HG02642 (cell line): ENCODE data around the gene EEF1AKMT4.

Source experiments
- ATAC-seq: cut with Tn5 transposase; IDR thresholded peaks from one replicate; pipeline ENCODE4 v1.9.1; 2021; ENCODE audit warnings: mild to moderate bottlenecking; ENCODE audit not compliant: unreplicated experiment, poor library complexity

The EEF1AKMT4 gene

DNA sequence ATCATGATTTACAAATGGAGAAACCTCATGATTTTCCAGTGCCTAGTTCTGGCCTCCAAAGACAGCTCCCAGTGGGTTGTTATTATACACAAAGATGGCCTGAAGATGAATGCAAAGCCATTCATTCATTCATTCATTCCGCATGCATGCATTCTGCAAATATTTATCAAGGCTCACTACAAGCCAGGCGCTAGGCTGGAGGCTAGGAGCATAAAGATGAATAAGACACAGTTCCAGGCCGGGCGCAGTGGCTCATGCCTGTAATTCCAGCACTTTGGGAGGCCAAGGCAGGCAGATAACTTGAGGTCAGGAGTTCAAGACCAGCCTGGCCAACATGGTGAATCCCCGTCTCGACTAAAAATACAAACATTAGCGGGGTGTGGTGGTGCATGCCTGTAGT, 47.1 kb downstream of the EEF1AKMT4 start:
- no peak for ATAC-seq

DNA sequence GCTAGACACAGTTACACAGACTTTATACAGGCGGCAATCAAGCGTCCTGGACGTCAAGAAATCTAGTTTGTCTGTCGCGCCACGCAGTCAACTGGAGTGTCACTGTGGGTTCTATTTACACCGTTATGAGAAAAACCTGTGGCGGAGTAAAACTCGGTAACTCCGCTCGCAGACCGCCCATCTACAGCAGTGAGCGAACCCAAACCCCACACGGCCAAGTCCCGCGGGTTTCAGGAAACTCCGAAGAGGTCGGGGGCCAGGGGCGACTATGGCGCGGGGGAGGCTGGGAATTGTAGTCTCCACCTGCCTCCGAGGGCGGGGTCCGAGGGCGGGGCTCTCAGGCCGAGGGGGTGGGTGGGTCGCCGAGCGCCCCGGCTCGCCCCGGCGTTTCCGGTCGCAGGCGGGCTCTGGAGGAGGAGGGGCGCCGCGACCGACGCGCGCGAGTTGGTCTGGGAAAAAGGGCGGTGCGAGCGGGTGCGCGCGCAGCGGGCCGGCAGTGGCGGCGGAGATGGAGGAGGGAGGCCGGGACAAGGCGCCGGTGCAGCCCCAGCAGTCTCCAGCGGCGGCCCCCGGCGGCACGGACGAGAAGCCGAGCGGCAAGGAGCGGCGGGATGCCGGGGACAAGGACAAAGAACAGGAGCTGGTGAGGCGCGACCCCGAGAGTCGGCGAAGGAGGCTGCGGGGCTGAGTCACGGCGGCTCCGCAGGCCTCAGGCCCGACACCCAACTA, 49.5 kb downstream of the EEF1AKMT4 start, which contains the start of gene PSMD2:
TSS of gene PSMD2 (plus strand) at position 483 of the 729 bp plus-strand sequence. CDS start at position 509, 26 bp downstream.
- ATAC-seq, result peak; percentile 93

DNA sequence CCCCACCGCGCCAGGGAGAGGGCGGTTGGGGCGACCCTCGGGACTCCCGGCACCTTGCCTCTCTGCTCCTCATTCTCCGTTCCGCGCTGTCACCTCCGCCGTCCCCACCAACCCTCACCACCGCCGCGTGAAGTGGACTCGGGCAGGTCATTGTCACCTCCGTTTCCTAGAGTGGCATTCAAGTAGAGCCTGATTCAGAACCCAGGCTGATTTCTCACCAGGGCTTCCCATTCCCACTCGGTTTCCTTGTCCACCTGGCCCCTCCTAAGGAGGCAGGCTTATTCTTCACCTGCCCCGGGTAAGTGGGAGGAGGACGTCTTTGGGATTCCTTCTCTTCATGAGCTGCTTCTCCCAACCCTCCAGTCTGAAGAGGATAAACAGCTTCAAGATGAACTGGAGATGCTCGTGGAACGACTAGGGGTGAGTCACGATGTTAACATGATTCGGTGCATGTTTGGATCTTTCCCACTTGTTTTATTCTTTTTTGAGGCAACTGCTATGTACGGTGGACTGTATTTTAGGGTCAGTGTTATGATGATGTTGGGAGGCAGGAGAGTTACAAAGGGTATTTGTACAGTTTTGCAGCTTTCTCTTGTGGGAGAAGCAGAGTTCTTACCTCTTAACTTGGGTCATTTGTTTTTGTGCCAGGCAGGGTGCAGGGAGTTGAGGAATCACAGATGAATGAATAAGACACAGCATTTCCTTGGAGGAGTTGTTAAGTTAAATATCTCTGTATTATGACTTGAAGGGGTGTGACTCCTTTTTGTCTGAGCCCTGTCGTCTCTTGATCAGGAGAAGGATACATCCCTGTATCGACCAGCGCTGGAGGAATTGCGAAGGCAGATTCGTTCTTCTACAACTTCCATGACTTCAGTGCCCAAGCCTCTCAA, 50.3 kb downstream of the EEF1AKMT4 start:
- no peak for ATAC-seq

DNA sequence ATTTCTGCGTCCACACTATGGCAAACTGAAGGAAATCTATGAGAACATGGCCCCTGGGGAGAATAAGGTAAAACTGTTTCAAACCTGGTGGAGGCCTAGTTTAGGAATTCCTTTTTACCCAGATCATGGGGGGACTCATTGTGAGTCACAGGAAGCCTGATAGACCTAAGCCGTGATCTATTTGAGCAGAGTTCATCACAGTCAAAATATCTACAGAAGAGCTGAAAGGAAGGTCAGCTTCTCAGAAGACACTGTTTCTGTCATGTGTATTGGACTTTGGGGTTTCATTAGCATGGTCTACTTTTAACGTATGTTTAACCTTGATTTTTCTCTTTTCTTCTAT, 50.9 kb downstream of the EEF1AKMT4 start:
- no peak for ATAC-seq

DNA sequence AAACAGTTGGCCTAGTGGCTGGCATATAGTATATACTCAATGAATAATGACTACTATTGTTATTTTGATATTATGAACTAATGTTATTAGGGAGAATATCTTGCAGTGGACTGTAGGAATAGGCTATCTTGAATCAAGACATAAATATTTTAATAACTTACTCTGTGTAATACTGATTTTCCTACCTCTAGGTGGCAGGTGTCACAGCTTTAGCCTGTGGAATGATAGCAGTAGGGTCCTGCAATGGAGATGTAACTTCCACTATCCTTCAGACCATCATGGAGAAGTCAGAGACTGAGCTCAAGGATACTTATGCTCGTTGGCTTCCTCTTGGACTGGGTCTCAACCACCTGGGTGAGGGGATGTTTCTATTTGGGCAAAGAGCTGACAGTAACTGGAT, 56.1 kb downstream of the EEF1AKMT4 start:
- no peak for ATAC-seq

DNA sequence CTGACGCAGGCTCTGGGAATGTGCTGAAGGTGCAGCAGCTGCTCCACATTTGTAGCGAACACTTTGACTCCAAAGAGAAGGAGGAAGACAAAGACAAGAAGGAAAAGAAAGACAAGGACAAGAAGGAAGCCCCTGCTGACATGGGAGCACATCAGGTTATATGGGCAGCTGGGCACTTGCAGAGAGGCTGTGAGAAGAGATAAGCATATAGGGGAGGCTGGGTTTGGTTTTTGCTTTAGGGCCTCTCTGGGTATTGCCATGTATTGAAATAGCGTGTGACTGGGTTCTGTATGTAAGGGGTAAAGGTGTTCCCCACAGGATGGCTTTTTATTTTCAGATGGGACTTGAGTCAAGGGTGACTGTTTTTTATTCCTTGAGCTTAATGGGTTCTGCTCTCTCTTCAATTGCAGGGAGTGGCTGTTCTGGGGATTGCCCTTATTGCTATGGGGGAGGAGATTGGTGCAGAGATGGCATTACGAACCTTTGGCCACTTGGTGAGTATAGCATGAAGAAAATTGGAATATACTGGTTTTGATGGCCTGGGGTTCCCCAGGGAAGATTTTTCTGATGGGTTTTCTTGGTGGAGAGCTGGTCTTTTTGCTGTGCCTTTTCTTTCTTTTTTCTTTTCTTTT, 57.0 kb downstream of the EEF1AKMT4 start:
- no peak for ATAC-seq

DNA sequence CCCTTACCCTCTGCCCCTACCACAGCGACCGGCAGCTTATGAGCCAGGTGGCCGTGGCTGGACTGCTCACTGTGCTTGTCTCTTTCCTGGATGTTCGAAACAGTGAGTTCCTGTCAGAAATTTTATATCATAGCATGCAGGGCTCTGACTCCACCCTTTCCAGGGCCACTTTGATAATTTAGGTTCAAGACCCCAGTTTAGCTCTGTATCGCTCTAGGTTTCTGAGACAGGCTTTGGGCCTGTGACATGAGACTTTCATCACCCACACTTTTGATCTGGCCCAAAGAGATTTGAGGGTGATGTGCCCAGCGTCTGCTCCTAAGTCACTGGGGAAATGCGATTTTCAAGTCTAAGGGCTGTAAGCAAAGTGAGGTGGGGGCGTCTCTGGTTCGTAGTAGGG, 58.4 kb downstream of the EEF1AKMT4 start:
- ATAC-seq, result no peak
